HG02623 (cell line): ENCODE results near the gene ADGRG7.

Experiments used
- ATAC-seq: cut with Tn5 transposase; IDR thresholded peaks from one replicate; pipeline ENCODE4 v1.9.1; 2021; ENCODE audit warnings: moderate library complexity; ENCODE audit not compliant: unreplicated experiment

ADGRG7 gene

GRCh38 chr3:100732435-100732834 is 123.0 kb downstream of the ADGRG7 start:
- no peak for ATAC-seq

- ATAC-seq = no peak
Observed at GRCh38 chr3:100737334-100737733, 127.9 kb downstream of the ADGRG7 start.

- no peak for ATAC-seq
Observed at GRCh38 chr3:100740207-100740606, 130.8 kb downstream of the ADGRG7 start.

GRCh38 chr3:100743535-100743934 is 134.1 kb downstream of the ADGRG7 start:
- ATAC-seq = no peak

- ATAC-seq = no peak
Observed at GRCh38 chr3:100744671-100745070, 135.3 kb downstream of the ADGRG7 start.
